GM10266 (cell line): ENCODE data around the gene SAT1.
A peak's percentile ranks its signal among the peaks of the same experiment; 100 is the strongest.
"Not testable (repeated sequence)": the region's sequence is repeated elsewhere in the genome, so short reads cannot be mapped to it uniquely, and the experiment has no call there.

ENCODE experiments used
- DNase-seq: peaks from one replicate; pipeline ENCODE4 v3.0.0; 2012; ENCODE audit errors: extremely low spot score
- CTCF ChIP-seq: IDR thresholded peaks from 2 replicates; pipeline ENCODE4 v1.5.1; 2012; ENCODE audit warnings: mild to moderate bottlenecking, low read depth; ENCODE audit not compliant: control insufficient read depth, insufficient read depth; ENCODE audit errors: missing control alignments

The SAT1 gene

GRCh38 chrX:23765449-23765848 lies 17.5 kb upstream of the SAT1 start:
- DNase-seq: no peak
- no peak for TF ChIP-seq CTCF

- no peak for TF ChIP-seq CTCF
- no peak for DNase-seq
Measured at GRCh38 chrX:23765868-23766267, 17.1 kb upstream of the SAT1 start.

- TF ChIP-seq CTCF: no peak
- no peak for DNase-seq
Measured at GRCh38 chrX:23766650-23767551, 16.1 kb upstream of the SAT1 start.

GRCh38 chrX:23770142-23770541 lies 12.8 kb upstream of the SAT1 start:
- TF ChIP-seq CTCF: no peak
- DNase-seq: no peak

- not testable (repeated sequence) for DNase-seq
Measured at GRCh38 chrX:23771086-23771485, 11.9 kb upstream of the SAT1 start.

GRCh38 chrX:23773601-23774175 lies 9.3 kb upstream of the SAT1 start:
- no peak for TF ChIP-seq CTCF

GRCh38 chrX:23776363-23776762 lies 6.6 kb upstream of the SAT1 start:
- no peak for TF ChIP-seq CTCF
- DNase-seq: no peak

More at GRCh38 chrX:23773601-23774175, 9.3 kb upstream of the SAT1 start:
- DNase-seq: peak; percentile 35
